PC-9 (cell line): ENCODE measurements around the gene CILP2.

Experiments used
- CTCF ChIP-seq: fragments of 200-600 bp; sonication (generic); conservative IDR thresholded peaks from 2 replicates; pipeline ENCODE4 v1.6.1; 2017; ENCODE audit warnings: mixed run types, antibody characterized with exemption, mild to moderate bottlenecking, moderate library complexity
- EZH2 ChIP-seq: fragments of 200-600 bp; sonication (generic); IDR thresholded peaks from 2 replicates; pipeline ENCODE4 v1.8.0; 2017; ENCODE audit warnings: antibody characterized with exemption, low read depth

- TF ChIP-seq CTCF: no peak
- TF ChIP-seq EZH2: no peak
Observed at GRCh38 chr19:19520989-19521388, 17.1 kb upstream of the CILP2 start.
